ENCODE measurements around the gene DCAF15.
"Not testable (repeated sequence)": the region's sequence is repeated elsewhere in the genome, so short reads cannot be mapped to it uniquely, and the experiment has no call there.

The DCAF15 gene

GRCh38 chr19:13952154-13952930, at the start of gene DCAF15:
TSS of gene DCAF15 (plus strand) at chr19:13952509. CDS start at chr19:13952513, 4 bp downstream.
- DNase-seq: peak; percentile 100

GRCh38 chr19:13902993-13903555, 49.2 kb upstream of the DCAF15 start:
- peak; percentile 60 for DNase-seq

- peak; percentile 97 for DNase-seq
These were observed 46.4 kb upstream of the DCAF15 start, which contains the start of the genes BRME1 and CC2D1A for GRCh38 chr19:13905634-13906520. TSS of gene BRME1 (minus strand) at chr19:13906117. CDS start at chr19:13904892, 1,225 bp downstream. TSS of gene CC2D1A (plus strand) at chr19:13906201. CDS start at chr19:13906442, 241 bp downstream.

GRCh38 chr19:13906521-13906904, 45.8 kb upstream of the DCAF15 start:
- peak; percentile 64 for DNase-seq

- no peak for DNase-seq
These were observed 45.4 kb upstream of the DCAF15 start for GRCh38 chr19:13906910-13907309.

- DNase-seq: no peak
These were observed 43.6 kb upstream of the DCAF15 start for GRCh38 chr19:13908674-13909073.

GRCh38 chr19:13909430-13909829, 42.9 kb upstream of the DCAF15 start:
- peak; percentile 23 for DNase-seq

GRCh38 chr19:13913352-13913751, 39.0 kb upstream of the DCAF15 start:
- DNase-seq: no peak

- no peak for DNase-seq
These were observed 37.5 kb upstream of the DCAF15 start for GRCh38 chr19:13914777-13915176.

- DNase-seq: no peak
These were observed 34.4 kb upstream of the DCAF15 start for GRCh38 chr19:13917888-13918406.

- no peak for DNase-seq
These were observed 33.4 kb upstream of the DCAF15 start for GRCh38 chr19:13918726-13919411.

- no peak for DNase-seq
These were observed 31.8 kb upstream of the DCAF15 start for GRCh38 chr19:13920524-13920923.

GRCh38 chr19:13920940-13921747, 31.2 kb upstream of the DCAF15 start:
- peak; percentile 91 for DNase-seq

- not testable (repeated sequence) for DNase-seq
These were observed 30.2 kb upstream of the DCAF15 start for GRCh38 chr19:13922118-13922517.

- no peak for DNase-seq
These were observed 28.9 kb upstream of the DCAF15 start for GRCh38 chr19:13923194-13923987.

- DNase-seq: no peak
These were observed 26.3 kb upstream of the DCAF15 start for GRCh38 chr19:13926010-13926409.

- no peak for DNase-seq
These were observed 25.6 kb upstream of the DCAF15 start for GRCh38 chr19:13926715-13927114.

- no peak for DNase-seq
These were observed 23.0 kb upstream of the DCAF15 start for GRCh38 chr19:13929340-13929739.

GRCh38 chr19:13929956-13930355, 22.4 kb upstream of the DCAF15 start:
- no peak for DNase-seq

GRCh38 chr19:13930402-13930801, 21.9 kb upstream of the DCAF15 start:
- no peak for DNase-seq
